GM12874 (cell line): ENCODE data around the gene SELENOI.

Experiments
- TF ChIP-seq, protein P1 (sequence below): IDR thresholded peaks from 2 replicates; pipeline ENCODE4 v1.5.1; 2011; ENCODE audit warnings: low read depth, mild to moderate bottlenecking, control low read depth, low read length, moderate library complexity; ENCODE audit not compliant: insufficient read depth

Gene SELENOI

DNA sequence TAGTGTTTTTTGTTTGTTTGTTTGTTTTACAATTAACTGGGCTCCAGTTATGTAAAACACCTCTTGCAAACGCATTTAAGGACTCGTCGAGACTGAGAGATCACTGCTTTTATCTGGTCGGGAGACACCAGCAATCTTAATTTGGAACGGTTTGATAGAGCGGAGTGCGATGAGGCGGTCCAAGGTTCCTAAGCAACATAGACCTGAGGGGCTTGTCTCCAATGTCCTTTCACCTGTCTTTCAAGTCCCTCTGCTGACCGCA is 729 bp upstream of the SELENOI start:
- TF ChIP-seq, protein P1, sequence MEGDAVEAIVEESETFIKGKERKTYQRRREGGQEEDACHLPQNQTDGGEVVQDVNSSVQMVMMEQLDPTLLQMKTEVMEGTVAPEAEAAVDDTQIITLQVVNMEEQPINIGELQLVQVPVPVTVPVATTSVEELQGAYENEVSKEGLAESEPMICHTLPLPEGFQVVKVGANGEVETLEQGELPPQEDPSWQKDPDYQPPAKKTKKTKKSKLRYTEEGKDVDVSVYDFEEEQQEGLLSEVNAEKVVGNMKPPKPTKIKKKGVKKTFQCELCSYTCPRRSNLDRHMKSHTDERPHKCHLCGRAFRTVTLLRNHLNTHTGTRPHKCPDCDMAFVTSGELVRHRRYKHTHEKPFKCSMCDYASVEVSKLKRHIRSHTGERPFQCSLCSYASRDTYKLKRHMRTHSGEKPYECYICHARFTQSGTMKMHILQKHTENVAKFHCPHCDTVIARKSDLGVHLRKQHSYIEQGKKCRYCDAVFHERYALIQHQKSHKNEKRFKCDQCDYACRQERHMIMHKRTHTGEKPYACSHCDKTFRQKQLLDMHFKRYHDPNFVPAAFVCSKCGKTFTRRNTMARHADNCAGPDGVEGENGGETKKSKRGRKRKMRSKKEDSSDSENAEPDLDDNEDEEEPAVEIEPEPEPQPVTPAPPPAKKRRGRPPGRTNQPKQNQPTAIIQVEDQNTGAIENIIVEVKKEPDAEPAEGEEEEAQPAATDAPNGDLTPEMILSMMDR = no peak

GRCh38 chr2:26346454-26347053 is 611 bp downstream of the SELENOI start, which contains the start of gene ADGRF3:
Gene ADGRF3 (minus strand): TSS chr2:26346789. CDS start chr2:26346234, 555 bp downstream.
- TF ChIP-seq, protein P1 = no peak

DNA sequence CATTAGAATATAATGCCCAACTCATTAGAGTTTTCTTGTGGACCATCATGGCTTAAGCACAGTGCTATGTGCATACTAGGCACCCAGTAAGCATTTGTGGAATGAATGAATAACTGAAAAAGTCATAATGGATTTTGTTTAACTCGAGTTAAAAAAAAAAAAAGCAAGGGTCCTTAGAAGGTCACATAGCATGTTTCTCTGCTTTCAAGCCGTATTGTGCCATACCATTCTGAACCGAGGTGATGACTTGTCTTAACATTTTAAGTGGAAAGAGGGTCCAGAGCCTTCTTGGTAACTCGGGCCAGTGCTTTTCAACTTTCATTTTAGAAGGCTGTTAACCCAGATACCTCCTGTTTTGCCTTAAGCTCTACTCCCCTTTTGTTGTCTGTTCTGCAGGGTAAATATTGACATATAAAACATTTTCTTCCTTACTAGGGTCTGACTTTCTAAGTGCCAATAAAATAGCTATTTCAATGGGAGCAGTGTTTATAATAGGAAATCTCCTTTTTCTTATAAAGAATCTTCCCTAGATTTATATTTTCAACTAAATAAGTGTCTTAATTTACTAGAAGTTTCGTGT is 1.4 kb downstream of the SELENOI start:
- TF ChIP-seq, protein P1 = no peak

DNA sequence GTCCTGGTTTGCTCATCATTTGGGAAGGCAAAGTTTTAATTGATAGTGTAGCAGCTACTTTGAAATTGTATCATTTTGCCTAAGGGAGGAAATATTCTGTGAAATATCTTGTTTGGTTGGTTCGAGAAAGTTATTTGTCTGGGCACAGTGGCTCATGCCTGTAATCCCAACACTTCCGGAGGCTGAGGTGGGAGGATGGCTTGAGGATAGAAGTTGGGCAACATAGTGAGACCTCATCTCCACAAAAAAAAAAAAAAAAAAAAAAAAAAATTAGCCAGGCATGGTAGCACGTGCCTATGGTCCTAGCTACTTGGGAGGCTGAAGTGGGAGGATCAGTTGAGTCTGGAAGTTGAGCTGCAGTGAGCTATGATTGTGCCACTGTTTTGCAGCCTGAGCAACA is 3.7 kb downstream of the SELENOI start:
- TF ChIP-seq, protein P1 = no peak

DNA sequence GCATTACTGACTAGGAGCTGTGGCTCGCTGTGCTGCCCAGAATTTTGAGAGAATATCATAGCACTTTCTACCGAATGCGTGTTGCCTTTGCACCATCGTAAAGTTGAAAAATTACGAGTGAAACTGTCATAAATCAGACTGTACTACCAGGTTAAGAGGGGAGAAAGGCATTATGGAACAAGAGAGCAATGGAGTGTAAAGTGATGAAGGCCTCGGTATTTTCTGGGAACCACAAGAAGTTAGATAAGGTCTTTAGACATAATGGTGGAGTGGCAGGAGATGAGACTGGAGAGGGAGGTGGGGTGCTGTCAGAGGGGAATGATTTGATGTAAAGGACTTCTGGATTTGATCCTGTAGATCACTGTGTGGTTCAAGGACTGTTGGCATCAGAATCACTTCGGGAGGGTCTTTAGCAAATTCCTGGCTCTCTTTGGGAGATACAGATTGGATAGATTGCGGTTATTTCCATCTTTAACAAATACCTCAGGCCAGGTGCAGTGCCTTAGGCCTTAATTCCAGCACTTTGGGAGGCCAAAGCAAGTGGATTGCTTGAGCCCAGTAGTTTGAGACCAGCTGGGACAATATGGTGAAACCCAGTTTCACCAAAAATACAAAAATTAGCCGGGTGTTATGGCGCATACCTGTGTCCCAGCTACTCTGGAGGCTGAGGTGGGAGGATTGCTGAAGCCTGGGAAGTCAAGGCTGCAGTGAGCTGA is 5.6 kb downstream of the SELENOI start:
- TF ChIP-seq, protein P1 = no peak

DNA sequence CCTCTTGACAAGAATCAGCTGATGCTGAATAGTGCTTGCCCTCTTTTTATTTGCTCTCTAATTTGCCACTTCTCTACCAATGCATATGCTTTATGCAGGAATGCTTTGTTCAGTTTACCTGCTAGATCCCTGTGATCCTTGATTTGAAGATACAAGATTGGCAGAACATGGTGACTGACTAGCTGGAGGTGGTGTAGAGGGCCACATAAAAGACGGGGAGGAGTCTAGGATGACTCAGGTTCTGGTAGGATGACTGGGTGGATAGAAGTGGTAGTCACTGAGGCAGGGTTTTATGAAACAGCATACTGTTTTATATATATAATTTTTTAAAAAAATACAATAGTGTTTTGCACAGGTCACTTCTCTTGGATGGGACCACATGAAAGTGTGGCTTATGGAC is 6.9 kb downstream of the SELENOI start:
- TF ChIP-seq, protein P1 = no peak

- TF ChIP-seq, protein P1 = no peak
These were observed 9.4 kb downstream of the SELENOI start for GRCh38 chr2:26355038-26355995.
